ENCODE measurements around the gene PTPRJ. TPM values are rescaled to one million over a fixed set of nuclear protein-coding genes. Genes with fewer than 3 reads are reported as not detected.

Gene PTPRJ
- total and polyA plus RNA-seq, 2 of the 4 experiments (the other 2 are of a cell fraction), result 5.6 to 14.9 TPM

DNA sequence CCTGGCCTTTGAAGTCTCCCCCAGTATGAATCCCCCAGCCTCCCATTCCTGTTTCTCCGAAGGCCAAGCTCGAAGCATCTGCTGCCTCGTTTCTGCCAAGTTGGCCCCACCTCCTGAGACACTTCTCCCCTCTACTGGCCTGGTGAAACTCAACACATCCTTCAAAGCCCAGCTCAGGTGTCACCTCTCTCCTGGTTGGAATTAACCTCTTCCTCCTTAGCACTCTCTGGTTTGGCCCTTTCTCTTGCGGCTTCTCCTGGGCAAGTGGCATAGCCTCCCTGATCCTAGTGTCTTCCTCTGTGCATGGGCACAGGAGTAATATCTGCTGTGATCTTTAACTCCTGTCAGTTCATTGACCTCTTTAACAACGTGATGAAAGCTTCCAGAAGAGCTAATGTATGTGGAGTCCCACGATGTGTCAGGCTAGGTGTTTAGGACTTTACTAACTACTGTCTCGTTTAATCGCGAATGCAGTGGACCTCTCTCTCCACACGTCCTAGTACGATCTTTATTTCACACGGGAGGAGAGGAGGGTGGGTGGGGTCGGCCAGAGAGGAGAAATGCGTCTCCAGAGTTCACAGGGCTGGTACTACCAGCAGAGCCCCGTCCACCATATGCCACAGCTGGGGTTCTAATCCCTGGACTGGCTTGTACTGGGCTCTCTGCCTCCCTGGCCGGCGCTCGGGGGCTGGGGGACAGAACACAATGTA is 826 bp upstream of the PTPRJ start:
- Histone ChIP-seq H4K5ac (ENCODE audit: low read depth, low read length) (peak overlapping the region; percentile 90), H2BK120ac (ENCODE audit: low read depth, low read length) (peak overlapping the region; percentile 88), H2BK5ac (ENCODE audit: low read depth, low read length, poor library complexity, severe bottlenecking) (peak overlapping the region; percentile 73), H4K91ac (ENCODE audit: insufficient read depth, low read depth, low read length) (peak overlapping the region; percentile 85), H3K9me1 (ENCODE audit: insufficient read depth, low read length) (no peaks in the 10 kb centered on the region), H3K9me3 (ENCODE audit: control insufficient read depth, insufficient read depth, low read length) (no peaks in the 10 kb centered on the region), H2AK5ac (ENCODE audit: low read depth, low read length) (peak overlapping the region; percentile 83), H2AK9ac (replicated peaks; ENCODE audit: low read depth, low read length, poor library complexity) (peak overlapping the region; percentile 85), H2AFZ (replicated peaks; ENCODE audit: low read length, poor library complexity) (peak overlapping the region; percentile 96), H3K27ac (ENCODE audit: insufficient read depth, low read length) (peak overlapping the region; percentile 77; the same call in 1 of the 2 replicates), H3K9ac (ENCODE audit: low read depth, low read length) (peak overlapping the region; percentile 83), H4K8ac (ENCODE audit: low read depth in 2 of 2, low read length in 2 of 2) (peak overlapping the region; percentile 64 to 95; a peak in 2 of 4 replicates), H3K18ac (ENCODE audit: low read depth, low read length) (no peak overlapping the region; the same call in 1 of the 2 replicates), H3K23ac (ENCODE audit: low read depth, low read length) (peak overlapping the region; percentile 21), H3K27me3 (ENCODE audit: control insufficient read depth, insufficient read depth, low read length) (no peaks in the 10 kb centered on the region), H2BK15ac (ENCODE audit: low read depth, low read length) (peak overlapping the region; percentile 81; the same call in 2 of the 3 replicates), H3K36me3 (ENCODE audit: control insufficient read depth, insufficient read depth, low read length) (no peaks in the 10 kb centered on the region), H4K20me1 (ENCODE audit: insufficient read depth, low read length) (no peaks in the 10 kb centered on the region; the same call in 1 of the 2 replicates), H3K4me3 (ENCODE audit: insufficient read depth, low read depth, low read length) (peak overlapping the region; percentile 46; the same call in 1 of the 2 replicates), H3K4me2 (ENCODE audit: low read depth, low read length) (peak overlapping the region; percentile 75), H3K4ac (ENCODE audit: low read depth, low read length) (peak overlapping the region; percentile 95), H3K14ac (replicated peaks; ENCODE audit: low read depth, low read length) (peak overlapping the region; percentile 85), H3K4me1 (ENCODE audit: control insufficient read depth, insufficient read depth, low read length) (peaks cover 19% of the 10 kb centered on the region), H2BK20ac (ENCODE audit: low read depth, low read length) (peak overlapping the region; percentile 35), H3K79me1 (ENCODE audit: low read depth in 1 of 2, low read length in 2 of 2) (peaks cover 19 to 30% of the 10 kb centered on the region in 2 experiments; a peak in 2 of 4 replicates), H3K56ac (ENCODE audit: extremely low read depth, insufficient read depth, low read length) (0 out of 2 replicates have a peak overlapping the region, but pooled peaks have one; percentile 52)
- no peak for ATAC-seq (ENCODE audit: low read depth)
- in situ Hi-C loops (cut with MboI; ENCODE audit: low sequenced_read_pairs) (no loop called here), intact Hi-C loops (cut with micrococcal nuclease) (loop anchor here (1.0 to 2.0 kb wide), 2 partner anchors 41 to 131 kb away; no protein-coding TSS in a partner anchor), dilution Hi-C loops (cut with HindIII; ENCODE audit: low sequenced_read_pairs, unreplicated experiment) (no loop called here)
- ChIA-PET CTCF (interaction anchor here (0.7 to 1.4 kb wide), 2 partner anchors 118 to 130 kb away, joined by 3 to 7 read pairs; no protein-coding TSS in a partner anchor), POLR2A (ENCODE audit: unreplicated experiment) (interaction anchor here (0.6 kb wide), 1 partner anchor 136 kb away, joined by 4 read pairs; no protein-coding TSS in a partner anchor)
- DNase-seq, result no peak
- BruUV-seq (replicated peaks), result no TSS peak
- WGBS, 2 experiments (ENCODE audit: extremely low coverage in 2 of 2, insufficient read length in 1 of 2), result 72% methylated on average over 3 of the region's 18 CpGs; no CpG with 5 or more reads in 1 of the 2 experiments
- TF ChIP-seq, protein P1, sequence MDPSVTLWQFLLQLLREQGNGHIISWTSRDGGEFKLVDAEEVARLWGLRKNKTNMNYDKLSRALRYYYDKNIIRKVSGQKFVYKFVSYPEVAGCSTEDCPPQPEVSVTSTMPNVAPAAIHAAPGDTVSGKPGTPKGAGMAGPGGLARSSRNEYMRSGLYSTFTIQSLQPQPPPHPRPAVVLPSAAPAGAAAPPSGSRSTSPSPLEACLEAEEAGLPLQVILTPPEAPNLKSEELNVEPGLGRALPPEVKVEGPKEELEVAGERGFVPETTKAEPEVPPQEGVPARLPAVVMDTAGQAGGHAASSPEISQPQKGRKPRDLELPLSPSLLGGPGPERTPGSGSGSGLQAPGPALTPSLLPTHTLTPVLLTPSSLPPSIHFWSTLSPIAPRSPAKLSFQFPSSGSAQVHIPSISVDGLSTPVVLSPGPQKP (IDR thresholded peaks at IDR 0.05; ENCODE audit: borderline replicate concordance, low read depth, low read length), result no peak
- no peak for TF ChIP-seq MAZ (IDR thresholded peaks at IDR 0.05; ENCODE audit: borderline replicate concordance, low read depth, low read length)
- no peak for TF ChIP-seq FOS (IDR thresholded peaks at IDR 0.05; ENCODE audit: low read depth, low read length)
- TF ChIP-seq NFE2L2 (IDR thresholded peaks at IDR 0.05; ENCODE audit: low read depth, low read length), result no peak
- TF ChIP-seq, protein P2, sequence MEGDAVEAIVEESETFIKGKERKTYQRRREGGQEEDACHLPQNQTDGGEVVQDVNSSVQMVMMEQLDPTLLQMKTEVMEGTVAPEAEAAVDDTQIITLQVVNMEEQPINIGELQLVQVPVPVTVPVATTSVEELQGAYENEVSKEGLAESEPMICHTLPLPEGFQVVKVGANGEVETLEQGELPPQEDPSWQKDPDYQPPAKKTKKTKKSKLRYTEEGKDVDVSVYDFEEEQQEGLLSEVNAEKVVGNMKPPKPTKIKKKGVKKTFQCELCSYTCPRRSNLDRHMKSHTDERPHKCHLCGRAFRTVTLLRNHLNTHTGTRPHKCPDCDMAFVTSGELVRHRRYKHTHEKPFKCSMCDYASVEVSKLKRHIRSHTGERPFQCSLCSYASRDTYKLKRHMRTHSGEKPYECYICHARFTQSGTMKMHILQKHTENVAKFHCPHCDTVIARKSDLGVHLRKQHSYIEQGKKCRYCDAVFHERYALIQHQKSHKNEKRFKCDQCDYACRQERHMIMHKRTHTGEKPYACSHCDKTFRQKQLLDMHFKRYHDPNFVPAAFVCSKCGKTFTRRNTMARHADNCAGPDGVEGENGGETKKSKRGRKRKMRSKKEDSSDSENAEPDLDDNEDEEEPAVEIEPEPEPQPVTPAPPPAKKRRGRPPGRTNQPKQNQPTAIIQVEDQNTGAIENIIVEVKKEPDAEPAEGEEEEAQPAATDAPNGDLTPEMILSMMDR (conservative IDR thresholded peaks at IDR 0.05; ENCODE audit: low read depth, low read length), result no peak
- TF ChIP-seq MAFK (IDR thresholded peaks at IDR 0.05; ENCODE audit: low read depth, low read length), result no peak
- TF ChIP-seq RCOR1 (IDR thresholded peaks at IDR 0.05; ENCODE audit: insufficient replicate concordance, low read length), result no peak
- no peak for TF ChIP-seq CHD1 (IDR thresholded peaks at IDR 0.05; ENCODE audit: low read depth, low read length)
- TF ChIP-seq BHLHE40 (IDR thresholded peaks at IDR 0.05; ENCODE audit: low read depth, low read length), result no peak
- TF ChIP-seq SMC3 (IDR thresholded peaks at IDR 0.05; ENCODE audit: low read depth, low read length), result no peak
- TF ChIP-seq, protein P3, sequence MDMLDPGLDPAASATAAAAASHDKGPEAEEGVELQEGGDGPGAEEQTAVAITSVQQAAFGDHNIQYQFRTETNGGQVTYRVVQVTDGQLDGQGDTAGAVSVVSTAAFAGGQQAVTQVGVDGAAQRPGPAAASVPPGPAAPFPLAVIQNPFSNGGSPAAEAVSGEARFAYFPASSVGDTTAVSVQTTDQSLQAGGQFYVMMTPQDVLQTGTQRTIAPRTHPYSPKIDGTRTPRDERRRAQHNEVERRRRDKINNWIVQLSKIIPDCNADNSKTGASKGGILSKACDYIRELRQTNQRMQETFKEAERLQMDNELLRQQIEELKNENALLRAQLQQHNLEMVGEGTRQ (IDR thresholded peaks at IDR 0.05; ENCODE audit: low read depth, low read length), result no peak
- TF ChIP-seq RAD21 (IDR thresholded peaks at IDR 0.05; ENCODE audit: low read length), result no peak
- no peak for TF ChIP-seq MXI1 (IDR thresholded peaks at IDR 0.05; ENCODE audit: borderline replicate concordance, low read depth, low read length)
